ENCODE results near the gene GPN3. TPM values are rescaled to one million over a fixed set of nuclear protein-coding genes. Genes with fewer than 3 reads are reported as not detected.

Gene GPN3
- total and polyA plus RNA-seq, 2 of the 13 experiments (the other 11 are each of a cell fraction or from before 2014, with no cell fraction given), result 28.7 to 29.5 TPM

- TF ChIP-seq GPBP1L1 (CRISPR knock-in tag; IDR thresholded peaks at IDR 0.05) (no peak), ZNF773 (CRISPR knock-in tag; IDR thresholded peaks at IDR 0.05; ENCODE audit: borderline replicate concordance) (no peak), ZNF207 (IDR thresholded peaks at IDR 0.05; ENCODE audit: borderline replicate concordance) (0 out of 2 replicates have a peak, but pooled peaks have one; percentile 44), KLF9 (CRISPR knock-in tag; IDR thresholded peaks at IDR 0.05; ENCODE audit: low read depth) (0 out of 2 replicates have a peak, but pooled peaks have one; percentile 53), MED13 (CRISPR knock-in tag; IDR thresholded peaks at IDR 0.05) (no peak), NR2F2 (IDR thresholded peaks at IDR 0.05; ENCODE audit: borderline replicate concordance, low read depth) (no peak), FLYWCH1 (CRISPR knock-in tag; IDR thresholded peaks at IDR 0.05) (no peak), CHD2 (IDR thresholded peaks at IDR 0.05; ENCODE audit: low read depth, low read length) (no peak), ZNF282 (IDR thresholded peaks at IDR 0.05; ENCODE audit: partially characterized antibody) (no peak), ZFP36 (IDR thresholded peaks at IDR 0.05; ENCODE audit: borderline replicate concordance, low read depth, low read length, partially characterized antibody) (no peak), ZNF331 (CRISPR knock-in tag; IDR thresholded peaks at IDR 0.05) (peak; percentile 64), MATR3 (CRISPR knock-in tag; IDR thresholded peaks at IDR 0.05) (no peak), ZBTB1 (CRISPR knock-in tag; IDR thresholded peaks at IDR 0.05; ENCODE audit: borderline replicate concordance) (no peak), ZNF563 (CRISPR knock-in tag; IDR thresholded peaks at IDR 0.05) (peak; percentile 31; the same call in 1 of the 2 replicates), RFXANK (CRISPR knock-in tag; IDR thresholded peaks at IDR 0.05) (no peak), NR3C1 (CRISPR knock-in tag; IDR thresholded peaks at IDR 0.05) (no peak), NFIB (CRISPR knock-in tag; IDR thresholded peaks at IDR 0.05; ENCODE audit: borderline replicate concordance) (no peak), HES4 (CRISPR knock-in tag; IDR thresholded peaks at IDR 0.05; ENCODE audit: borderline replicate concordance) (peak; percentile 54; the same call in 1 of the 2 replicates), CBX2 (IDR thresholded peaks at IDR 0.05; ENCODE audit: low read depth, low read length) (no peak), CBX2 (CRISPR knock-in tag; IDR thresholded peaks at IDR 0.05; ENCODE audit: low read depth) (no peak), TOE1 (CRISPR knock-in tag; IDR thresholded peaks at IDR 0.05) (no peak), DMAP1 (CRISPR knock-in tag; IDR thresholded peaks at IDR 0.05) (peak; percentile 86), ELK4 (CRISPR knock-in tag; IDR thresholded peaks at IDR 0.05; ENCODE audit: borderline replicate concordance) (peak; percentile 93; the same call in 1 of the 2 replicates), MTF1 (CRISPR knock-in tag; IDR thresholded peaks at IDR 0.05) (no peak), HNRNPH1 (optimal IDR thresholded peaks at IDR 0.05; ENCODE audit: low read depth, low read length) (no peak)
- TF ChIP-seq, protein P1, sequence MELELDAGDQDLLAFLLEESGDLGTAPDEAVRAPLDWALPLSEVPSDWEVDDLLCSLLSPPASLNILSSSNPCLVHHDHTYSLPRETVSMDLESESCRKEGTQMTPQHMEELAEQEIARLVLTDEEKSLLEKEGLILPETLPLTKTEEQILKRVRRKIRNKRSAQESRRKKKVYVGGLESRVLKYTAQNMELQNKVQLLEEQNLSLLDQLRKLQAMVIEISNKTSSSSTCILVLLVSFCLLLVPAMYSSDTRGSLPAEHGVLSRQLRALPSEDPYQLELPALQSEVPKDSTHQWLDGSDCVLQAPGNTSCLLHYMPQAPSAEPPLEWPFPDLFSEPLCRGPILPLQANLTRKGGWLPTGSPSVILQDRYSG (CRISPR knock-in tag; IDR thresholded peaks at IDR 0.05), result no peak
- TF ChIP-seq, protein P2, sequence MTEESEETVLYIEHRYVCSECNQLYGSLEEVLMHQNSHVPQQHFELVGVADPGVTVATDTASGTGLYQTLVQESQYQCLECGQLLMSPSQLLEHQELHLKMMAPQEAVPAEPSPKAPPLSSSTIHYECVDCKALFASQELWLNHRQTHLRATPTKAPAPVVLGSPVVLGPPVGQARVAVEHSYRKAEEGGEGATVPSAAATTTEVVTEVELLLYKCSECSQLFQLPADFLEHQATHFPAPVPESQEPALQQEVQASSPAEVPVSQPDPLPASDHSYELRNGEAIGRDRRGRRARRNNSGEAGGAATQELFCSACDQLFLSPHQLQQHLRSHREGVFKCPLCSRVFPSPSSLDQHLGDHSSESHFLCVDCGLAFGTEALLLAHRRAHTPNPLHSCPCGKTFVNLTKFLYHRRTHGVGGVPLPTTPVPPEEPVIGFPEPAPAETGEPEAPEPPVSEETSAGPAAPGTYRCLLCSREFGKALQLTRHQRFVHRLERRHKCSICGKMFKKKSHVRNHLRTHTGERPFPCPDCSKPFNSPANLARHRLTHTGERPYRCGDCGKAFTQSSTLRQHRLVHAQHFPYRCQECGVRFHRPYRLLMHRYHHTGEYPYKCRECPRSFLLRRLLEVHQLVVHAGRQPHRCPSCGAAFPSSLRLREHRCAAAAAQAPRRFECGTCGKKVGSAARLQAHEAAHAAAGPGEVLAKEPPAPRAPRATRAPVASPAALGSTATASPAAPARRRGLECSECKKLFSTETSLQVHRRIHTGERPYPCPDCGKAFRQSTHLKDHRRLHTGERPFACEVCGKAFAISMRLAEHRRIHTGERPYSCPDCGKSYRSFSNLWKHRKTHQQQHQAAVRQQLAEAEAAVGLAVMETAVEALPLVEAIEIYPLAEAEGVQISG (CRISPR knock-in tag; IDR thresholded peaks at IDR 0.05), result peak; percentile 89
Observed at GRCh38 chr12:110449799-110450497, 18.1 kb downstream of the GPN3 start, which contains the start of gene ARPC3 (continued).

Measured in HepG2 (cell line).